Endometrial microvascular endothelial cells (primary cell): ENCODE data around the gene SRSF8. TPM values are rescaled to one million over a fixed set of nuclear protein-coding genes. Genes with fewer than 3 reads are reported as not detected.
"Not testable (repeated sequence)": the region's sequence is repeated elsewhere in the genome, so short reads cannot be mapped to it uniquely, and the experiment has no call there.

Source experiments
- in situ Hi-C: cut with HindIII; loops from 2 replicates; pipeline ENCODE4 v1.10.0; 2017; ENCODE audit warnings: low sequenced_read_pairs, low pct_unique_long_range_greater_than_20kb; ENCODE audit errors: inconsistent ontology term
- total RNA-seq: library from RNA; depleted of rRNA; stranded (reverse); fragments of >200 nt; gene quantifications from one replicate; pipeline ENCODE4 v1.2.3, GENCODE V29; 2015; ENCODE audit errors: inconsistent ontology term

SRSF8 gene
- total RNA-seq, 1 donor from 2014 or later, result 33.1 TPM

DNA sequence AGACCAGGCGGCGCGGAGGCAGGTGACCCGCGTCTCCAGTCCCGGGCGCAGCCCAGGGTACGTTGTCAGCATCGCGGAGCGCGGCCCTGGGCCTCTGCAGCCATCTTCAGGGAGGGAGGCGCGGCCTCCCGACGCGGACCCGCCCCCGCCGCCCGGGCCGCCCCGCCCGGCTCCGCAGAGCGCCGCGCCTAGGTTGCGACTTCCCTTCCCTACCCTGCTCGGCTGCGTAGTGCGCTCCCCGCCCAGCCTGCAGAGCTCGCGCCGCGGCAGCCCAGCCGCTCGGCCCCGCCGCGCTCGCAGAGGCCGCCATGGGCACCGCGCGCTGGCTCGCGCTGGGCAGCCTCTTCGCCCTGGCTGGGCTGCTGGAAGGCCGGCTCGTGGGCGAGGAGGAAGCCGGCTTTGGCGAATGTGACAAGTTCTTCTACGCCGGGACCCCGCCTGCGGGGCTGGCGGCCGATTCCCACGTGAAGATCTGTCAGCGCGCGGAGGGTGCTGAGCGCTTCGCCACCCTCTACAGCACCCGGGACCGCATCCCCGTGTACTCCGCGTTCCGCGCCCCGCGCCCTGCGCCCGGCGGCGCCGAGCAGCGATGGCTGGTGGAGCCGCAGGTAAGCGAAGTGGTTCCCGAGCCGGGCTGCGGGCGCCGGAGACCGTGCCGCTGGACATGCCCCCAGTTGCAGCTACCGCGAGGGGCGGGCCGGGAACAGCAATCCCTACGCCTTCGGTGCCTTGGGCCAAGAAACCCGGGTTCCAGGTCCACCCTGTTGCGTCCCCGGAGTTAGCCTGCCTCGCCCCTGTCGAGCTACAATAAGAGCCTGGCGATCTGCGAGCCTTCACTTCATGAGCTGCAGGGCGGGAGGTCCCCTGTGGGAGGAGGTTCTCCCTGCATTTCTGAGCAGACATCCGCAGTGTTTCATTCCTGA is 23.2 kb downstream of the SRSF8 start, which contains the start of gene ENDOD1:
TSS of gene ENDOD1 (plus strand) at position 227 of the 923 bp plus-strand sequence. CDS start at position 309, 82 bp downstream.
- in situ Hi-C loops, result no loop called here

DNA sequence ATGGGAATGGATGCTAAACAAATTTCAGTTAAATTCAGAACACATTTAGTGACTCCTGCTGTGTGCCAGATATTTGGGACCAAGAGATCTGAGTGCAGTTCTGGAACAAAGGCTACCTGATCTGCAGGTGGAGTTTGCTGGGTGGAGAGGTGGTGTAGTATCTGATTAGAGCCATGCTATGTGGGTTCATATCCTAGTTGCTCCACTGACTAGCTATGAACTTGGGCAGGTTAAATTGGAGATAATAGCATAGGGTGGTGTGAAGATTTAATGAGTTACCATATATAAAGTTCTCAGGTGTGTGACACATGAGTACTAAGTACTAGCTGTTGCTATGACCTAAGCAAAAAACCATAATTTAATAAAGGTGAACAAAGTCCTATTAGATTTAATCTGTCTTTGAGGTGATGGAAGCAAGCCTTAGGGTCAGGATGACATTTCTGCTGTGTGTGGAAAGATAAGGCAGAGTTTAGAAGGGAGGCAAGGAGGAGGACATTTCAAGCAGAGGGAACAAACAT is 25.0 kb downstream of the SRSF8 start:
- in situ Hi-C loops, result no loop called here

DNA sequence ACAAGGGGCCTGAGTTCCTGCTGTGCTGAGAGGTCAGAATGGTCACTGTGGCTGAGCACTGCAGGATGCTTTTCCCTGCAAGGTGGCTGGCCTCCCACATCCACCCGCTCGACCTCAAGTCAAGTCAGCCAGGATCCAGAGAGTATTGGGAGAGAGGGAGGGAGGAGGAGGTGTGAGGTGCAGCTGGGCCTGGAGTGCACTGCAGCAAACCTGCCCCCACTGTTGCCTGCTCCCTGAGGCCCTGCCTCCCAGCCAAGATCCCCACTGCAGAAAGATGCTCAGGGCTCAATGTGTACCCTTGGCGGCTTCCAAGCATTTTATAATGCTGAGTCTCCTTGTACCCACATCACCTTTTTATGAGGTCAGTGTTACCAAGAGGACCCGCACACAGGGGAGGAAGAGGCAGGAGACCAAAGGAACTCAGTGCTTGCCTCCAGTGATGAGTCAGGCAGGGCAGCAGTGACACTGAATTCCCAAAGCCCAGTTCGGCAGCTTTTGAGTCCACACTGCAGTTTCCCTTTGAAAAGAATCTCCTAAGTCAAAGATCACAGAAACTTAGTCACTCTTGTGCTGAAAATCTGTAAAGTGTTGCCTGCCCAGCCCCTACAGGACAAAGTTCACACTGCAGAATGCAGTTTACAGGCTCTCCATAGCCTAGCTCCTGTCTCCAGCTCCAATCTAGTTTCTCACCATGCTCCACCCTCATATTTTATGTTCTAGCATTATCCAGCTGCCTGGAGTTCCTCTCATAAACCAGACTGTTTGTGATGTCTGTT is 26.0 kb downstream of the SRSF8 start:
- in situ Hi-C loops, result no loop called here

DNA sequence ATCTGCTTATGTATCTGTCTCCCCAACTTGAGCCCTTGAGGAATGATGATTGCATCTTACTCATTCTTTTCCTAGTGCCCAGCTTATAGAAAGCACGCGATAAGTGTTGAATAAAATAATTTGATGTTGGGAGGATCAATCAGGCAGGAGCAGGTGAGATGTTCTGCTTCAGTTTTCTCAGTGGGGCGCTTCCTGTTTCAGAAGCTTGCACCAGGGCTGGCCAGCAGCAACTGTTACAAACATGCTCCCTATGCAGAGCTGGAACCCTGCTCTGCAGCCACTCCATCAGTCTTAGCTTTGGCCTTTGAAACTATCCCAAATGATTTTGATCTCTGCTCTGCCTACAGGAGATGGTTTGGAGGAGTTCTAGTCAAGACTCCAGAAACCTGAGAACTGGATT is 26.8 kb downstream of the SRSF8 start:
- in situ Hi-C loops, result no loop called here

DNA sequence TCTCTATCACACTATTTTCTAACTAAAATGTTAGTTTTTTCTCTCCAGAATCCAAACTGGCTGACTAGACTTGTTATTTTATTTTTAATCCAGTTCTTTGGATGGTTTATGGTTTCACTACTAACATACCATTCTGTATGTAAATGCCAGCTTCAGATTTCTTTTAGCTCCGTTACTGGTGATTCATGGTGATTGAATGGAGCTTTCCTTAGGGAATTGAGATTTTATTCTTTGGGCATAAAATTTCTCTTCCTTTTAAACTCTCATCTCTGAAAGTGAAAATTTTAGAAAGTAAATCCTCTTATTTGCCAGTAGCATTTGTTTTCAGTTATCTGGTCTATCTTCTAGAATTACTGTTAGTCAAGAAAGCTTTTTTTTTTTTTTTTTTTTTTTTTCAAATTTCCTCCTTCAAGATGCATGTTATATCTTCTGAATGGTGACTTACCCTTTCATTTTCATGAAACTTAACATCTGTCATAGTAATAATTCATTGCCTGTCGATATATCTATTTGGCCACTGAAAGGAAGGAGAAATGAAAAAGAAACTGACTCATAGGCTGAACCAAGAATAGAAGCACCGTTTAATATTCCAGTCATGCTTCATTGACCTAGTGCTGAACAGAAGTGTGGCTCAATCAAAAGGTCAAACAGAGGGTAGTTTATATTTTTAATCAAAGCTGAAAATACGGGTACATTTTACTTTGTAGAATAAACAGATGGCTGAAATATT is 29.3 kb downstream of the SRSF8 start:
- in situ Hi-C loops, result no loop called here

DNA sequence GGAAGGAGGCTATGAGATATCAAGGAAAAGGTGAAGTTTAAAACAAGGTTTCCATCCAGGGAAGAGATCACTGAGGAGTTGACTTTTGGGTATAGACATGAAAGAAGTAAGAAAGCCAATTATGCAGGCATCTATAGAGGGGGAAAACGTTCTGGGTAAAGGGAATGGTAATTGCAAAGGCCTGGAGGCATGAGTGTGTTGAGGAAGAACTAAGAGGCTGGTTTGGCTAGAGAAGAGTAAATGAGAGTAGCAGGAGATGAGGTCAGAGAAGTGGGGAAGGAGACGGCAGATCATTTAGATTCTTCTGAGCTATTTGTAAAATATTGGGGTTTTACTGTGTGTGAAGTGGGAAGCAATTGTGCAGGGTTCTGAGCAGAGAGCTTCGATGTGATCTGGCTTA is 30.5 kb downstream of the SRSF8 start:
- in situ Hi-C loops, result no loop called here

DNA sequence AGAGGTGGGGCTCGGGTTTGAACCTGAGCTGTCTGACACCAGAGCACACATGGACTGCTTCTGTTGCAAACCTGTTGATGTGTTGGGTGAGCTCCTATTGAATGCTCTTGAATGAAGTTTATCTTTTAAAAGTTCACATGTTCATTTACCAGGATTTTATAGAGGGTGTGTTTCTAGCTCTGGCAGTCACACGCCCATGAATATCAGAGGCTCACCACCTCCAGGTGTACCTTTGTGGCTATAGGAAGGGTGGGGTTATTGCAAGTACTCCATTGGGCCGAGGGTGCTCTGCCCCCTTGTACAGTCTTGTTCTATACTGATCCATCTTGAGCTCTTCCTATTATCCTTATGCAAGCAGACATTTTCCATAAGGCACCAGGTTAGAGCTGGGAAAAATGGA is 32.1 kb downstream of the SRSF8 start:
- in situ Hi-C loops, result no loop called here

DNA sequence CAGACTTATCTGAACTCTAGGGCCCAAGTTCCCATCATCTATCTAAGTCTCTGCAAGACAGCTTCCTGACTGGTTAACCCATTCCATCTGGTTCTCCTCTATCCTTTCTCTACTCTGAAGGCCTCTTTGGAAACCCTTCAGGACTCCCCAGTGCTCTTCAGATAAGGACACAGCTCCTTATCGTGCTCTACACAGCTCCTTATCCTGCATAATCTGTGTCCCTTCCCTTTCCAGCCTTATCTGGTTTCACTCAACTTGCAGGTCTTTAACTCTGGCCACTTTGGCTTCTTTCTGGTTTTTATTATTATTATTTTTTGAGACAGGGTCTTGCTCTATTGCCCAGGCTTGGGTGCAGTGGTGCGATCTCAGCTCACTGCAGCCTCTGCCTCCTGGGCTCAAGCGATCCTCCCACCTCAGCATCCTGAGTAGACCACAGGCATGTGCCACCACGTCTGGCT is 33.5 kb downstream of the SRSF8 start:
- in situ Hi-C loops, result no loop called here

DNA sequence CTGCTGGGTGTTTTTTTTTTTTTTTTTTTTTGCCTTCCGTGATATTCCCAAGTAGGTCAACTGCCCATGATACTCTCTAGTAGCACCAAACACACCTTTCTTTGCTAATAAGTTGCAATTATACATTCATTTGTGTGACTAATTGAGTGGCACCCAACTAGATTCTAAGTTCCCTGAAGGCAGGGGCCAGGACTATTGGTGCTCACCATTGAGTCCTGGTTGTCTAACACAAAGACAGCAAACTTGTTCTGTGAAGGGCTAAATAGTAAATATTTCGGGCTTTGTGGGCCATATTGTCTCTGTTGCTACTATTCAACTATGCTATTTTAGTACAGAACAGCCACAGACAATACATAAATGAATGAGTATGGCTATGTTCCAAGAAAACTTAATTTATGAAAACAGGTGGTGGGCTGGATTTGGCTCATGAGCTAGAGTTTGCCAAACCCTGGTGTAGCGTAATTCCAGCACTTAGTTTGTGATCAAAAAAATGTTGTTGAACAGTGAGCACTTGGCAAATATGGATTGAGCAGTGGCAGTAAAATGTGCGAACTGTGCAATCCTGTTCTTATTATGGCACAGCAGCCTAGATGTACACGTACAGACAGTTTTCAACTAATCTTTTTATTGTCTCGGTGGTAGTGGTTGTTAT is 34.3 kb downstream of the SRSF8 start:
- in situ Hi-C loops, result no loop called here

DNA sequence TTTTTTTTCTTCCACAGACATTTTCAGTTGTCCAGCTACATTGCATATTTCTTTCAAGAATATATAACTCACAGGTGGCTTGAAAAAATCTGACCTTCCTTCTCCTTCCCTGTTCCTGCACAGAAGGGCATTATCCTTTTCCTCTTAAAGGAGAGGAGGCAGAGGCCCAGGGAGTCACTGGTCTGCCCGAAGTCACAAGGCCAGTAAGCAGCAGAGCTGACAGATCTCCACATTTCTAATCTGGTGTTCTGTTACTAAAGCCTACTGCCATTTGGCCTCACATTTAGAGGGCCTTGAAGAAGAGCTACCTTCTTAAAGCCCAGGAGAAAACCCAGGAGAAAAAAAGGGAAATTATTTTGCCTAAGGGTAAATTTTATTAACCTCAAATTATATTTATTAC is 35.2 kb downstream of the SRSF8 start:
- in situ Hi-C loops, result no loop called here

DNA sequence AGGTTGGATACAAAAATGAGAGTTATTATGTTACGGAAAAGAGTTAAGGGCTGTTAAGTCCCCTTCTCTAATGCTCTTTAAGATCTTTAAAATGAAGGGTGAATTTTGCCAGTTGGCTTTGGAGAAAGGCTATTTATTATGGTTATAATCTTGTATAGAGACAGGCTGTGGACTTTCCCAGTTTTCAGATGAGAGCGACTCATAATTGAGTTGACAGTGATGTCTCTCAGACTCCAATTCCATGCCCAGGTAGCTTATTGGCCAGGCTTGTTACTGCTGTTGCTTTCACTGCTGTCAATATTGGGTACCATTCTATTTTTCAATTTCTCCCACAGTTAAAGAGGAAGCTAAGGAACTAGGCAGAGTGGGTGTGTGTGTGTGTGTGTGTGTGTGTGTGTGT is 36.0 kb downstream of the SRSF8 start:
- in situ Hi-C loops, result no loop called here

DNA sequence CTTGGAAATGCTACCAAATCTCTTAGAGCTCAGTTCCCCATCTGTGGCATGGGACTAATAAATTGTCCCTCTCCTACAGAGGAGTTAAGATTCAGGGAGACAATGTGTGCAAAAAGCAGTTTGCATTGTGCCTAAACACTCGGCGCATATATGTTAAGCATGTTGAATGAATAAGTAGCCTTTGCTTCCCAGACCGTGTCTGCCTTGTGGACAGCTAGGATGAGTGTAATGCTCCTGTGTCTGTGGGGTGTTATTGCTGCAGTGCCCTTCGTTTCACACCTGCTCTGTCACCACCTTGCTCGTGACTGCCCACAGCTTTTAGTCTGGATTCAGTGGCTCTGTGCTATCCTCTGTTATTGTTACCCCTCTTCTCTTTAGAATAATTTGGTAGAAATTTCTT is 37.0 kb downstream of the SRSF8 start:
- in situ Hi-C loops, result no loop called here

DNA sequence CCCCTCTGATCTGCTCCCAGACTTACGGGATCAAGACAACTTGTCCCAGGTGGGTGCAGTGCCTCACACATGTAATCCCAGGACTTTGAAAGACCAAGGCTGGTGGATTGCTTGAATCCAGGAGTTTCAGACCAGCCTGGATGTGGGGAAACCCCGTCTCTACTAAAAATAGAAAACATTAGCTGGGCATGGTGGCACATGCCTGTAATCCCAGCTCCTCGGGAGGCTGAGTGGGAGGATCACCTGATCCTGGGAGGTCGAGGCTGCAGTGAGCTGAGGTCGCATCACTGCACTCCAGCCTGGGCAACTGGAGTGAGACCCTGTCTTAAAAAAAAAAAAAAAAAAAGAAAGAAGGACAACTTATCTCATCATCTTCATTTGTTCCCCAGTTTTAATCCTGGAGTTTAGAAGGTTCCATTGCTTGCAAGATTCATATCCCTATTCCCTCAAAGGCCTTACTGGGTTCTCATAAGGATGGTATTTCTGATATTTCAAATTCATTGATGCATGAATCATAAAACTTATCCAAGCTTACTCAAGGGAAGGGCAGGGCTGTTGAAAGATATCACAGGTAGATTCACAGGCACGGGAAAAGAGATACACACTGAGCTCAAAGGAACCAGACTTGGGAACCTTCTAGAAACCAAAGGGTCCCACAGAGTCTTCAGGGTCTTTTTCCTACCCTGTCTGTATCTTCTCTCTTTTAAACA is 37.6 kb downstream of the SRSF8 start:
- in situ Hi-C loops, result no loop called here

DNA sequence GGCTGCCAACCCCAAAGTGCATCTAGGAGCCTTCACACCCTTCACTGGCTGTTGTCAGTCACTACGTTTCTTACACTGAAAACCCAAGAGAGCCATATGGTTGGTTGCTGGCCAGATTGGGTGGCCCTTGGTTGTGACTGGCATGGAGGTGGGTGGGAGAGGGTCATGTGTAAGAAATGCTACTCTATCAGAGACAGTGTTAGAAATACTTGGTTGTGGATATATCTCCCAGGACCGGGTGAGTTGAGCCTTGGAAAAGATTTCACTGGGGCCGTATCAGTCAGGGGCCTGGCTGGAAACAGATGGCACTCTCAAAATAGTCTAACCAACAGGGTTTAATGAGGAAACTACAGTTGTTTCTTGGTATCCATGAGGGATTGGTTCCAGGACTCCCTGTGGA is 38.1 kb downstream of the SRSF8 start:
- in situ Hi-C loops, result no loop called here

DNA sequence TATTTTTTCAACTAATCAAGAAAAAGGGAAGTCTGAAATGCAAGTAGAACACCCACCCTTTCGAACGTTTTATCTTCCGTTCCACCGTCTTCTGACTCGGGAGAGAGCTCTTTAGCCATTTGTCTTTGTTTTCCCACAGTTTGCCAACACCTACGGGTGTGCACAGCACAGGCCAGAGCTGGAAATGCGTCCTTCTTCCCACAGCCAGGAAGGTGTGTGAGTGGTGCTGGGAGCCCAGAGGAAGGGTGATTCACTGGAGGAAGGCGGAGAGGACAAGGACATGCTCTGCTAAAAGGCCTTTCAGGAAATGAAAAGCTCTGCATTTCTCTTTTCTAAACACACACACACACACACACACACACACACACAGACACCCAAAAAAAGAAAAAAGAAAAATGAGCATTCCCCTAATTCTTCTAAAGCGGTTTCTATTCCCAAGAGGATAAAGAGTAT is 41.5 kb downstream of the SRSF8 start:
- in situ Hi-C loops, result no loop called here

DNA sequence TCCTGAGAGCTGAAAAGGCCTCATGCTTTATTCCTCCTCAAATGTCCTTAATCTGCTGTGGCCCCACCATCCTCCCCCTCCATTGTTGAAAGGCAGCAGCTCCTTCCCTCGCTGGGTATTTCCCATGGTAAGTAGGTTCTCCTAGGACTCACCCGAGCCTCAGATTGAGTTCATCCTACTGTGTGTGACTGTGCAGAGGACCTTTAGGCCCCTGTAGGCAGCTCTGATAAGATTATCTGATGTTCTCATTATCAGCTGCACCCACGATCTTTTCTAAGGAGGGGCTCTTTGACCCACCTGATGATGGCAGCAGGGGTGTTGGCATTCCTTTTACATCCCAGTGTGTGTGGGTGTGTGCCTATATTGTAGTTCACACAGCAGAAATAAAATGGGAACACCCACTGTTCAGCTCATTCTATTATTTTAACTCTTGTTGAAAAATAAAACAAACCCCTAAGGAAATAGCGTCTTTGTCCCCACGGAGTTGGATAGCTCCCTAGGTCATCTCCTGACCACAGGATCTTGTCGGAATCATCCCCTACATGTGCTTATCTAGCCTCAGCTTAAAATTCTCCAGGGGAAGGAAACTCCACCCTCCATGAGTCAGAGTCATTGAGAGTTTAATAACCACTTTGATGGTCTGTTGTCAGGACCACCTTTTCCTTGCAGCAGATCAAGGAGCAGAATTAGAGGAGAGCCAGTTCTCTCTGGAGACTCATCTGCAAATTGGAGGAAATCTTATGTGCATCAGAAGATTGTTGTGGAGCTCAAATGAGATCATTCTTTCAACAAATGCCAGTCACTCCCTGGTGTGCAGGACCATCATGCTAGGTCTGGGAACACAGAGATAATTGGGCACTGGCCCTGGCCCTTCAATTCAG is 42.2 kb downstream of the SRSF8 start:
- in situ Hi-C loops, result no loop called here

DNA sequence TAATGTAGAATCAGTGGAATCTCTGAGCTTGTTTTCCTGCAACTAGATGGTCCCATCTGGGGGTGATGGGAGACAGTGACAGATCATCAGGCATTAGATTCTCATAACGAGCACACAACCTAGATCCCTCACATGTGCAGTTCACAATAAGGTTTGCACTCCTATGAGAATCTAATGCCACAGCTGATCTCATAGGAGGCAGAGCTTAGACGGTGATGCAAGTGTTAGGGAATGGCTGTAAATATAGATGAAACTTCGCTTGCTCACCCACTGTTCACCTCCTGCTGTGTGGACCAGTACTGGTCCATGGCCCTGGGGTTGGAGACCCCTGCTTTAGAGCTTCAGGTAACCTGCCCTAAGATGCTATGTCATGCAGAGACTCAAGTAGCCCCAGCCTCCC is 44.8 kb downstream of the SRSF8 start:
- in situ Hi-C loops, result not testable (repeated sequence)
